Activated CD4-positive, alpha-beta T cell treated with anti-CD3 and anti-CD28 coated beads for 24 hours (primary cell): ENCODE measurements around the gene DAP3.

ENCODE experiments used
- DNase-seq, 2 donors: peaks; one replicate each; pipeline ENCODE4 v3.0.0-alpha.2; 2020; ENCODE audit warnings: low read depth in 2 of 2

The DAP3 gene

DNA sequence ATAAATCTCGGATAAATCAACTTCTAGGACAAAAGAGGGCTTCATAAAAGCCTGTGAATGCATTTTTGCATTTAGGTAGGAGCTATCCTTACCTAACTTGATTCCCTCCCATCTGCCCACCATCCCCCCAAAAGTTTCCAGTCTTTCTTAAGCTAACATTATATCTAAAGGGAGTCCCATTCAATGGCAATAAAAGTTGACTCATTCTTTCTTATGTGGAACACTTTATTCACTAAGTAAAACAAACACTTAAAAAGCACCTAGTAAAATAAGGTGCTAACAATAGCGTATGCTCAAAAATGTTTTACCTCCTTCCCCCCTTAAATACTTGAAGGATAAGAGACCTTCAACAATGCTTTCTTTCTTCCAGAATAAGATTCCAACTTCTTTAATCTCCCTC lies 84.3 kb downstream of the DAP3 start:
- DNase-seq, result no peak

DNA sequence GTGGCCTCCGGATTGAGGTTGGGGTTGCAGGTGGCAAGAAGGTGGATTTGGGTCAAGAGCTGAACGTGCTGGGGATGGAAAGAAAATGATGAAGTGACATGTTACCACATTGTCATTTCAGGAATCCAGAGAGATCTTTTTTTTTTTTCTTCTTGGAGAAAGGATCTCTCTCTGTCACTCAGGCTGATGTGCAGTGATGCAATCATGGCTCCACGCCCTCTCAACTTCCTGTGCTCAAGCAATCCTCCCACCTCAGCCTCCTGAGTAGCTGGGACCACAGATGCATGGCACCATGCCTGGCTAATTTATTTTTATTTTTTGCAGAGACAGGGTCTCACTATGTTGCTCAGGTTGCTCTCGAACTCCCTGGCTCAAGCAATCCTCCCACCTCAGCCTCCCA lies 87.5 kb downstream of the DAP3 start:
- no peak for DNase-seq

DNA sequence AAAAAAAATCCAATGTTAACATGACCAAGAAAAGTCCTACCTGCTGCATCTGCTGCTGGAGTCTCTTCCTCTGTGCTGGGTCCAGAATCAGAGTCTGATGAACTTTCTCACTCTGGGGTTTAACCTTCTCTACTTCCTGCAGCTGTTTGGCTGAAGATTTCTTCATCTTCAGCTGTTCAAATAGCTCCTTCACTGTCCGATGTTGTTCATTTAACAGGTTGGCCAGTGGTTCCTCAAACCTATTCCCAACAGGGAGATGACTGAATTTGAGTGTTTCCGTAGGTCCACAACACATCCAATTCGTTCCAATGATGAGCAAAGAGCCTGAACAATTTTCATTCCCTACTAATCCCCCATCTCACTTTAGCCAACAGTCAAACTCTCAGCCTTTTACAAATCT lies 88.7 kb downstream of the DAP3 start:
- no peak for DNase-seq
